Hematopoietic multipotent progenitor cell treated with erythropoietin and hydrocortisone succinate and interleukin-3 and kit ligand, for 6 days (in vitro differentiated cells): ENCODE measurements around the gene API5.

Source experiments
- DNase-seq: peaks from one replicate; pipeline ENCODE4 v3.0.0-alpha.2; 2015

API5 gene

DNA sequence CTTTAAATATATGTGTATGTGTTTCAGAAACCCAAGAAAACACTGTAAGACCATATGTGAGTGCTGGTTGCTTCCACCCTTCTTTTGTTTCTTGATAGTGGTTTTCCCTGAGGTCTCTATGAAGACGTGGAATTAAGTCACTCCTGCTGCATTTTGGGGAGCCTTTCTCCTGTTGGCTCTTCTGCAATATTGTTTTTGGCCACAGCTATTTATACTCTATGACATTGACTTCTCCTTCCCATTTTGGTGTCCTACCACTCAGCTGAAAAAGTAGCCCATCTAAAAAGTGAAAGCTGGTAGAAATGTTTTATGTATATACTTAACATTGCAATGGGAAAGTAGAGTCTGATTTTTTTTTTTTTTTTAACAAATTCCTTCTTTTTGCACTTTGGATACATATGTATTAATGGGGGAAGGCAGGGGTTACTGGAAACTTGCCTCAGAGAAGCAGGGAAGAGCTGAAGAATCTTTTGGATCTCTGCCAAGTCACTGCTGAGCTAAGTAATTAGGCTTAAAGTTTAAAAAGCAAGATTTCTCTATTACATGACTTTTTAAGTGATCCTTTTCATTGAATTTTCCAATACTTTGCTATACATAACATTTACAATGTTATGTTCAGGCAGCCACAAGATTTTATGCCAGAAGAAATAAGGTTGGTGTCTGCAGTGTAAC is 48.7 kb downstream of the API5 start:
- peak; percentile 81 for DNase-seq

DNA sequence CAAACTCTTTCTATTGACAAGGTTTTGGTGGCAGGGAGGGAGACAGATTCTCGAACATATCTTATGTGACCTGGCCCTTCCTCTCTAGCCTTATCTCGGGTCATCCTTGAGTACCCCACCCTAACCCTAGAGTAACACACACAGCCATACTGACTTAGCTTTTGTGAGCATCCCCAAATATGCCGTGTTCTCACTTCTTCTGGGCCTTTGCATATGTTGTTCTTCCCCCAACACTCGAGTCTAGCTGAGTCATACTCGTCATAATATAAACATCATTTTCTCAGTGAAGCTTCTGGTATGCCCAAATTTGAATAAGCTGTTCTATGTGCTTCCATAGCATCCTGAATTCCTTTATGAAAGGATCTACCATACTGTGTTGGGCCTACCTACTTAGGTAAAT is 54.9 kb downstream of the API5 start:
- peak; percentile 74 for DNase-seq

DNA sequence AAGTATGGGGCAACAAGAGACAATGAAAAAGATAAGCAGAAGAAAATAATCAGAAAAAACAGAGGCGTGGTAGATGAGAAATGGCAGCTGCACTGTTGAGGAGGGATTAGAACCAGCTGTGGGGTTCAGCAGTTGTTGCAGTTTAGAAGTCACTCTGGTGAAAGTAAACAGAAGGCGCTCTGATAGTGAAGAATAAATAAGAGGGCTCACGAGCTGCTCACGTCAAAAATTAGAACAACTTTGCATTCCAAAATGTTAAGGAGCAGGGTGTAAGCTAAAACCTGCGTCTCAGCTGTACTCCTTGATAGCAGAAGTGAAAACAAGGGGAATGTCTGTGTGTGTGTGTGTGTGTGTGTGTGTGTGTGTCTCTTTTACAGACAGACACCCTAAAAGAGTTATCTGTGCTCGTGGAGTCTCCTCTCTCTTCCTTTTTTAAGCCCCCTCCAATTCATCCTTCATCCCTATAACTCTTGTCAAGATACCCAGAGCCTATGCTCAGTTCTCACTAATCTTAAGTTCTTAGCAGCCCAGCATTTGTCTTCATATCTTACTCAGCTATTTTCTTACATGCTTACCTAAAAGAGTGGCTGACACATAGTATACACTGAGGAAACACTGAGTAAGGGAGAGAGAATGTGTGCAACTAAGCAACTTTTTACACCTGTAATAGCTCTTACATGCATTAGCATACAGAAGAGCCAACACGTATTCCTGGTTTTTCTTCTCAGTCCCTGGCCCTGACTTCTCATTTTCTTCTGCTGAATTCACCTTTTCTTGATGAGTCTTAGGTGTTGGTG is 55.8 kb downstream of the API5 start:
- peak; percentile 66 for DNase-seq

DNA sequence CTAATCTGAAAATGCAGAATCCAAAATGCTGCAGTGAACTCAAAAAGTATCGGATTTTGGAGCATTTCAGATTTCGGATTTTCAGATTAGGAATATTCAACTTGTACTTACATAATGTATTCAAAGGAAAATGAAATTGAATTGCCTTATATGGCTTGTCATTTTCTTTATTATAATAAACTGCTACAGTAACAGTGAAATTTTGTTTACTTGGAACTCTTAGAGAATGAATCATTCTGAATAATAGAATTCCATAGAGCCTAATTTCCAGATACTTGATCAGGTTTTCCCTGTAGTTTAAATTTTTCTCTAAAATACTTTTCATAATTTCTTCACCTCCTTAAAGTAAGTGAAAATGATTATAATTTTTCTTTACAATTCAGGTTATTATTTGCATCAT is 64.3 kb downstream of the API5 start:
- DNase-seq, result no peak

DNA sequence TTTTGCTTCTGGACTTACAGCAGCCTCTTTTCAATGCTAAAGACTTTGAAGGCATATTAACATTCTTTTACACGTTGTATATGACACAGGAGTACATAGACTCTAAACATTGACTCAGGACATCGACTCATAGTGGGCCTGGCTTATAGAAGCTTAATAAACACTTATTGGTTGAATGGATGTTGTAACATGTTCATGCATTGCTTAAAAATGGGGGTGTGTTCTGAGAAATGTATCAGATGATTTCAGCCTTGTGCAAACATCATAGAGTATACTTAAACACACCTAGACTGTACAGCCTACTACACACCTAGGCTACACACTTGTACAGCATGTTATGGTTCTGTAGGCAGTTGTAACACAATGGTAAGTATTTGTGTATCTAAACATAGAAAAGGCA is 64.8 kb downstream of the API5 start:
- no peak for DNase-seq

DNA sequence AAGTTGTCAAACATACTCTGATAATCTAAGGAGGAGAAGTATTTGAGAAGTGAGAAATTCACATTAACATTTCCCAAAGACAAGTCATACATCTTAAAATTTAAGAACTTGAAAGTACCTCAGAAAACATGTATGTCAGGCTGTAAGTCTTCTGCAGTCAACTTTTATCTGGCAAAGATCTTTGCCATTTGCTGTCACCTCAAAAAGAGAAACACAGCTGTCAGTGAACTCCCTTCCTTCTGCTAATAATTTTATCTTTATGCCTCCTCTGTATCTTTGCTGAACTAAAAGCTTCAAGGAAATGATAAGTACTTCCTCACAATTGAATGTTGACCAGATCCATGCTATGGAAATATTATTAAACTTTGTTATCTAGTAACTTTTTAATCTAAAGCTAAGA is 65.6 kb downstream of the API5 start:
- DNase-seq, result peak; percentile 55

DNA sequence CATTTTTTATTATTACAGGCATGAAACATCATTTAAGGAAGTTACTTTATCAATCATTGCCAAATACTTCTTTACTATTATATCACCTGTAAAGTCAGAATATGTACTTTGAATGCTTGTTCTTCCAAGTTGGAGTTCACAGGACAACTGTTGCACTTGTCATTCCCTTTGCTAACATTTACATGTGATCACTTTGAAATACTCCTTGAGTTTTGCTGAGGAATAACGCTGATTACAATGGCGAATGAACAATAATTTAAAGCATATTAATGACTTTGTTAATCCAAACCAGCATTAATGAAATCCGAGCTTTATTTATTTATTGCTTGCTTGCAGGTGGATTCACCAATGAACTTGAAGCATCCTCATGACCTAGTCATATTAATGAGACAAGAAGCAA is 67.1 kb downstream of the API5 start:
- DNase-seq, result no peak

DNA sequence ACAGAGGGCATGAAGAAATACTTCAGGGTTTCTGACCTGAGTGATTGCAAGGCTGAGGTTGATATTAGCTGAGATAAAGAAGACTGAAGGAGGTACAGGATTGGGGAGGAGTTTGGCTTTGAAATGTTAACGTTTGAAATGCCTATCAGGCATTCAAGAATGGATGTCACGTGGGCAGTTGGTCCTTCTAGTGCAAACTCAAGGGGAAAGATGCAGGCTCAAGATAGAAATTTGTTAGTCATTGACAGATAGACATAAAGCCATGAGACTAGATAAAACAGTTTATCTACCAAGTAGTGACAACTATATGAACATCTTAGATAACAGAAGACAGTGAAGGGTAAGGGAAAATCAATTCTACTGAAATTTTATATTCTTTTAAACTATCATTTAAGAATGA is 70.0 kb downstream of the API5 start:
- peak; percentile 43 for DNase-seq

DNA sequence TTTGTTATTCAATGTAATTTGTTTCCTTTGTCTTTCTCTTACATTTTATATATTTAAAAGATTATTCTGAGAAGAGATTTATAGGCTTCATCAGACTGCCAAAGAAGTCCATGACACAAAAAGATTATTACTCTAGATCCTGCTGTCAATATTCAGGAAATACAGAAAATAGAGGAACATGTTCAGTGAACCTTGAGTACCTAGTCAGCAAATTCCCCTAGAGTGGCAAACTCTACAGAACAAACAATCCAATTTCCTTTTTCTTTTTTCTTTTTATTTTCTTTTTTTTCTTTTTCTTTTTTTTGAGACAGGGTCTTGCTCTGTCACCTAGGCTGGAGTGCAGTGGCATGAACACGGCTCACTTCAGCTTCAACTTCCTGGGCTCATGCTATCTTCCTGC is 70.8 kb downstream of the API5 start:
- DNase-seq, result no peak

DNA sequence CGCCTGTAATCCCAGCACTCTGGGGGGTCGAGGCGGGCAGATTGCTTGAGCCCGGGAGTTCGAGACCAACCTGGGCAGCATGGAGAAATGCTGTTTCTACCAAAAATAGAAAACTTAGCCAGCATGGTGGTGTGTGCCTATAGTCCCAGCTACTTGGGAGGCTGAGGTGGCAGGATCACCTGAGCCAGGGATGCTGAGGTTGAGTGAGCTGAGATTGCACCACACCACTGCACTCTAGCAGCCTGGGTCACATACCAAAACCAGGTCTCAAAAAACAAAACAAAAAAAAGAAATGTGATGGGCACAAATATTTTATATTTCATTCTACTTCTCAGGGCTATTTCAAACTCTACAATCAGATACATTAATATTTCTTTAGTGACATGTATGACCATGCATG is 72.6 kb downstream of the API5 start:
- DNase-seq, result no peak

DNA sequence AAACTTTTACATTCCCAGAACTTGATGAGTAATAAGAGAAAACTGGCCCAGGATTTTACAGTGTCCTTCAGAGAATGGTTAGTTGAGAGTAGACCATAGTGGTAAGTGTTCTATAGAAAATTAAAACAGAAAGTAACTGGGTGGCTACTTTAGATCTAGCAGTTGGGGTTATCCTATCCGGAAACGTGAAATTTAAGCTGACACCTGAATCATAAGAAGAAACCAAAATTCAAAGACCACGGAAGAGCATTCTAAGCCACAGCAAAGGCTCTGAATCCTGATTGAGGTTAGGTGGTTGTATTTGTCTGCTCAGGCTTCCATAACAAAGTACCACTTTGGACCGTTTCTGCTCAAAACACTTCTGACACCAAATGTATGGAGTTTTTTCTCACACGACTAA is 80.9 kb downstream of the API5 start:
- no peak for DNase-seq

DNA sequence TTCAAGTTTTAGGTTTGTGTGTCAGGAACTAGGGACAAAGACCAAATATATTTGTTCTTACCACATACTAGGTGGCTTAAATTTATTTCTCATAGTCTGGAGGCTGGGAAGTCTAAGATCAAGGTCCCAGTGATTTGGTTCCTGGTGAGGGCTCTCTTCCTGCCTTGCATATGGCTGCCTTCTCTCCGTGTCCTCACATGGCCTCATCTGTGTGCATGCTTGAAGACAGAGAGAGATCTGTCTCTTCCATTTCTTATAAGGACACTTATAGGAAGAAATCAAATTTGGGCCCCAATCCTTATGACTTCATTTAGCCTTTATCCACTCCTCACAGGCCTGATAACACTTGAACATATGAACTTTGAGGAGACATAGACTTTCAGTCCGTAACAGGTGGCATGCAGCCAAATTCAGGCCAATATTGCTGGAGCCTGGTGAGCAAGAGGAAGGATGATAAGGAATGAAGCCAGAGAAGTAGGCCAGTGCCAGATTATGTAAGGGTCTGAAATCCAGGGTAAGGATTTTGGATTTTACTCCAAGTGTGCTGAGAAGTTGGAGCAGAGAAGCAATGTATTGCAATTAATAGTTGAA is 82.1 kb downstream of the API5 start:
- DNase-seq, result peak; percentile 84
